HG03108 (cell line): Measurements from ENCODE around the gene KRTAP9-1.
"Not testable (repeated sequence)": the region's sequence is repeated elsewhere in the genome, so short reads cannot be mapped to it uniquely, and the experiment has no call there.

Experiments
- ATAC-seq: cut with Tn5 transposase; IDR thresholded peaks from one replicate; pipeline ENCODE4 v1.9.1; 2021; ENCODE audit warnings: moderate library complexity; ENCODE audit not compliant: unreplicated experiment

Gene KRTAP9-1

DNA sequence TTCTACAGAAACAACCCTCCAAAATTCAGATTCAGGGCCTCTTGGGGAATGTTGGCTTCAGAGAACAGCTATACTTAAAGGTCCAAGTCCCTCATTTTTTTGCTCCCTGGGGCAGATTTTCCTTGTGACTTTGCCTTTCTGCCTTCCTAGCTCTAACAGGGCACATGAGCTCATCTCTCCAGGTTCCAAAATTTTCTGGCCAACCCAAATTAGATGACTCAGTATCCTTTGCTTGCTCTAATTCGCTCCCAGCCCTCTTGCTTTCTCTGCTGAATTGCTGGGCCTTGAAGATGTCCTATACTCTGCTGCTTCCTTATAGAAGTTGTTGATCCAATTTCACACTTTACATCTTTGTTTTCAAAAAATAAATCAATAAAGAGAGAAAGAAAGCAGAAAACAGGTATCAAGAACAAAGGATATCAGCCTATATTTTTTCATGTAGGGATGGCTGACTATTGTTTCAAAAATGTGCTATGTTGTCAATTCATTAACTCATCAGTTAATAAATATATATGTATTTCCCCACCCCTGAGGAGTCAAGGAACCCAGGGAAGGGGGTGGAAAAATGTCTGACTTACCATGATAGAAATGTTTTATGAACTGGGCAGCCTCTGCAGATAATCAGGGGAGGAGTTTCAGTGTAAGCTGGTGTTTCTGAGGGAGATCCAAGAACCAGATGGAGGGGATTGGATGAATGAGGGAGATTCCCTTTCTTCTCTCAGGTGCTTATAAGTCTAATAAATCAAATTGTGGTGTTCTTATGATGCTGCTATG, 10.7 kb upstream of the KRTAP9-1 start:
- no peak for ATAC-seq

DNA sequence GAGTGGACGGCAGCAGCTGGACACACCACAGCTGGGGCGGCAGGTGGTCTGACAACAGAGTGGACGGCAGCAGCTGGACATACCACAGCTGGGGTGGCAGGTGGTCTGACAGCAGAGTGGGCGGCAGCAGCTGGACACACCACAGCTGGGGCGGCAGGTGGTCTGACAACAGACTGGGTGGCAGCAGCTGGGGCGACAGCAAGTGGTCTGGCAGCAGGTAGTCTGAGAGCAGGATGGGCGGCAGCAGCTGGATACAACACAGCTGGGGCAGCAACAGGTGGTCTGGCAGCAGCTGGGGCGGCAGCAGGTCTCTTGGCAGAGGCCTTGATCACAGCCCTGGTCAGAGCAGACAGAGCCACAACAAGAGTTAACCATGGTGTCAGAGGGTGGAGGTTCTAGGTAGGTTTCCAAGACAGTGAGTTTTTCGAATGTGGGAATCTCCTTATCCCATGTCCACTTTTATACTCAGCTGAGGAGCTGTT, 5.2 kb upstream of the KRTAP9-1 start, which contains the start of gene KRTAP4-1:
KRTAP4-1 (minus strand) TSS at position 432 of the 482 bp plus-strand sequence; CDS start at position 375, 57 bp downstream.
- ATAC-seq: no peak

DNA sequence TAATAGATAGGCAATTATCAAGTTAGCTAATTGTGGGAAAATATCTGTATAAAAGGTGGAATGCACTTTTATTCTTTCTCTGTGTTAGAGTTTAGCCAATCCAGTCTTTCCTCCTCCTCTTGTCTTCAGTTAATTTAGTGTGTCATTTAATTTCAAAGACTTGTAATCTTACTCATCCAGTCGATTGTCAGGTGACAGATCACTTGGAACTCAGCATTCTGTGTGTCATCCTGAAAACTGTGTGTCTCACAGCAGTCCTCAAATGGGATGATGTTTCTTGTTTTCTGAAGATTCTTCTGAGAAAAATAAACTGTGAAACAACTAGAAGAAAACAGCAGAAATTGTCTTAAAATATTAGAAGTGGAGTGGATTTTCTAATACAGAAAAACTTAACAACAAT, 4.7 kb upstream of the KRTAP9-1 start:
- ATAC-seq: no peak

DNA sequence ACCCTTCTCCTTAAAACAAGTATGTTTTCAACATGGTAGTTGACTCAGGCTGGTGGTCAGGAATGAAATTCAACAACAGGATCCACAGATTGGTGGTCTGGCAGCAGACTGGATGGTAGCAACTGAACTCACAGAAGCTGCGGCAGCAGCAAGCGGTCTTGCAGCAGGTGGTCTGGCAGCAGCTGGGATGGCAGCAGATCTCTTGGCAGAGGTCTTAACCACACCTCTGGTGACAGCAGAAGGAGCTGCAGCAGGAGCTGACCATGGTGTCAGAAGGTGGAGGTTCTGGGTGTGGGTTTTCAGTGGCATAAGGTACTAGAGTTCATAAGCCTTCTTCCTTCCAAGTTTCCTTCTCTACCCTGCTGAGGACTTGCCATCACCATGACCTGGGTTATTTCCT, 2.8 kb upstream of the KRTAP9-1 start:
- no peak for ATAC-seq

DNA sequence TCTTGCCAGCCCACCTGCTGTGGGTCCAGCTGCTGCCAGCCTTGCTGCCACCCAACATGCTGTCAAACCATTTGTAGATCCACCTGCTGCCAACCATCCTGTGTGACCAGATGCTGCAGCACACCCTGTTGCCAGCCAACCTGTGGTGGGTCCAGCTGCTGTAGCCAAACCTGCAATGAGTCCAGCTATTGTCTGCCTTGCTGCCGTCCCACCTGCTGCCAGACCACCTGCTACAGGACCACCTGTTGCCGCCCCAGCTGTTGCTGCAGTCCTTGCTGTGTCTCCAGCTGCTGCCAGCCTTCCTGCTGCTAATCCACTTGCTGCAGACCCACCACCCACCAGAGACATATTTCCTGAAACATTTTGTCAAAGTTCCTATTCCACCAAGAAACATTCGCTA, 641 bp downstream of the KRTAP9-1 start:
- ATAC-seq: no peak

DNA sequence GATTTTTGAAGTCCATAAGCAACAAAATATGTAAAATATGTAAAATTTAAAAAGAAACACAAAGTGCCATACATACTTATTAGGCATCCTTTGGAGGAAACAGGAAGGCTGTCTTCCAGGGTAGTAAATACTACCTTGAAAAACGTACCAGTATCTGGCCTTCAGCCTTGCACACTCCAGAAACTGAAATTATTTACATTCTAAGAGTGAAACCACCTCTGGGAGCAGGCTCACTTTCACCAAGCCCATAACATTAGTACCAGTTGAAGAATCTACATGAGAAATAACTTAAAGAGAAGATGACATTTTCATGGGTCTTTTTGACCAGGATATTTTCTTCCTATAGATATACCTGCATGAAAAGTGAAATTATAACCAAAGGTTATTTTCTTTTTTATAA, 6.4 kb downstream of the KRTAP9-1 start:
- ATAC-seq: no peak

DNA sequence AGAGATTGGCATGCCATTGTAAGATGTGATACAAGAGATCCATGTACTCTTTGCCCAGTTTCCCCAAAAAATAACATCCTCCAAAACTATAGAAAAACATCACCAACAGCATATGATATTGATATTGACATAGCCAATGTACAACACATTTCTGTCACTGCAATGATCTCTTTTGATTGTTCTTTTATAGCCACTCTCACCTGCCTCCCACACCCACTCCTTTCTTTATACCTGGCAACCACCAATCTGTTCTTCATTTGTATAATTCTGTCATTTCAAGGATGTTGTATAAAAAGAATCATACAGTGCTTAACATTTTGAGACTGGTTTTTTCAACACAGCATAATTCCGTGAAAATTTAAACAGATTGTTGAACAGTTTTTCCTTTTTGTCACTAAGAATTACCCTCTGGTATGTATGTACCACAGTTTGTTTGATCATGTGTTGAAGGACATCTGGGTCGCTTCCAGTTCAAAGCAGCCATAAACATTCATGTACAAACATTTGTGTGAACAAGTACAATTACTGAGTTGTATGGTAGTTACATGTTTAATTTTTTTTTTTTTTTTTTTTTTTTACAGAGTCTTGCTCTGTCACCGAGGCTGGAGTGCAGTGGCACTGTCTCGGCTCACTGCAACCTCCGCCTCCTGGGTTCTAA, 9.9 kb downstream of the KRTAP9-1 start:
- no peak for ATAC-seq

DNA sequence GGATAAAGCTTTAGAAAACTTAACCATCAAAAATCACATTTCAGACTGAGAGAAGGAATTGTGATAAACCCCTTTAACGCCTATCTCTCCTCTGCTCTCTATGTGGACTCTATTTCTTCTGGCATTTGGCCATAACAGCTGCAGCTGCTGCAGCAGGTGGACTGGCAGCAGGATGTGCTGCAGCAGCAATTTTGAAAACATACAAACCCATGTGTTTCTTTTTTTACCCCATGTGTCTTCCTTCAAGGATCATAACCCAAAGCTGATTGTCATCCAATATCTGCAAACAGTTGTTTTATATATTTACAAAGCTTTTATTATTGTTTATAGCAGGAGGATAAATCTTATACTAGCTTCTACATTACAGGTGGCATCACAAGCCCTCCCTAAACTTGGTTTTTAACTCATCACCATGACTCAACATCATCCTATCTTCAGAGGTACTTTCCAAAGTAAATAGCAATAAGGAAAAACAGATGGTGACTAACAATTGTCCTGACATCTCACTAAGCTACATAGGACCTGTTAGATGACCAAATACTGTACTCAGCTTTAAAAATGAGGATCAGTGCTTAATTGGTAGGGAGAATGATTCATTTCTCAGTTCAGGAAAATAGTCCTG, 22.3 kb downstream of the KRTAP9-1 start:
- no peak for ATAC-seq

DNA sequence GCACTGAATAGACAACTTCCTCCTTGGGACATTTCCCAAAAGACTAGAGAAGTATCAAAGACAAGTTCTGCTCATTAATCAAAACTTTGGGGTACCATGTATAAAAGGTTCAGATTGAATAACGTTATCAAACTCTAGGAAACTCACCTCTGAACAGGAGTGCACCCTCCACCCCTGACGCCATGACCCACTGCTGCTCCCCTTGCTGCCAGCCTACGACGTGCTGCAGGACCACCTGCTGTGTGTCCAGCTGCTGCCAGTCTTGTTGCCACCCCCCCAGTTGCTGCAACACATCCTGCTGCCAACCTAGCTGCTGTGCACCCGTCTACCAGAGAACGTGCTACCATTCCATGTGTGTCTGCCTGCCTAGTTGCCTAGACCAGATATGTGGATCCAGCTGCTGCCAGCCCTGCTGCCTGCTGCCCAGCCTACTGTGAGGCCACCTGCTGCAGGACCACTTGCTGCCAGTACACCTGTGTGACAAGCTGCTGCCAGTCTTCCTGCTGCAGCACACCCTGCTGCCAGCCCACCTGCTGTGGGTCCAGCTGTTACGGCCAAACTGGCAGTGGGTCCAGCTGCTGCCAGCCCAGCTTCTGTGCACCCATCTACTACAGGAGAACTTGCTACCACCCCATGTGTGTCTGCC, 23.0 kb downstream of the KRTAP9-1 start:
- ATAC-seq: no peak

DNA sequence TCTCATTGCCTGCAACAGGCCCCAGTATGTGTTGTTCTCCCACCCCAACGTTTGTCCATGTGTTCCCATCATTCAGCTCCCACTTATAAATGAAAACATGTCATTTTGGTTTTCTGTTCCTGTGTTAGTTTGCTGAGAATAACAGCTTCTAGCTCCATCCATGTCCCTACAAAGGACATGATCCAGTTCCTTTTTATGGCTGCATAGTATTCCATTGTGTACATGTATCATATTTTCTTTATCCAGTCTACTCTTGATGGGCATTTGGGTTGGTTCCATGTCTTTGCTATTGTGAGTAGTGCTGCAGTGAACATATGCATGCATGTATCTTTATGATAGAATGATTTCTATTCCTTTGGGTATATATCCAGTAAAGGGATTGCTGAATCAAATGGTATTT, 26.0 kb downstream of the KRTAP9-1 start:
- ATAC-seq: no peak

DNA sequence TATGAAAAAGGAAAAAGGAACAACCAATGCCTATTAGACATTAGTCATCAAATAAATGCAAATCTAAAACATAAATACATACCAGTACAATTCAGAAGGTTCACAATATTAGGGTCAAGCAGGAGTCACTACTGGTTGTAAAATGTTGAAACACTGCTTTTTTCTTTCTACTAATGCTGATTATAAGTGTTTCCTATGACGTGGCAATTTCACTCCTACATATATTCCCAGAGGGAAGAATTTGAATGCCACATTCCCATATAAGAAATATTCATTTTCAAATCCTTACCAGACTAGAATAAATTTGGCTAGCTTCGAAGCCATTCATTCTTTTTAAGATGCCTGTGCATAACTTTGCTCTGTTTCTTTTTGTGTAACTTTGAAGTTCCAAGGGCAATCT, 34.1 kb downstream of the KRTAP9-1 start:
- ATAC-seq: no peak

DNA sequence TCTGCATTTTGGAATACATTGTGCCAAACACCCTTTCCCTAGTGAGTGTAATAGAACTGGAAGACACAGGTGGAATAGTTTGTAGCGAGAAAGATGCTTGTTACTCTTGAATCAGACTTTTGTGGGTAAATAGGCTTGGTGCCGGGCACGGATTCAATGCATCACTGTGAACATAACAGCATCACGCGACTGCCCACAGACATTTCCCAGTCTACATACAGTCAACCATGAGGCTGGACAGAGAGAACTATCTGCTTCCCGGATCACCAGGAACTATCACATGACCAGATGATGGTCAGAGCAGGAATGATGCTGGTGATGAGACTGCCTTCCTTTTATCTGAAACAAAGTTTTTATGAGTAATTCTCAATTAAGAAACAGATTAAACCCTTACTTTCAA, 36.4 kb downstream of the KRTAP9-1 start:
- ATAC-seq: no peak

DNA sequence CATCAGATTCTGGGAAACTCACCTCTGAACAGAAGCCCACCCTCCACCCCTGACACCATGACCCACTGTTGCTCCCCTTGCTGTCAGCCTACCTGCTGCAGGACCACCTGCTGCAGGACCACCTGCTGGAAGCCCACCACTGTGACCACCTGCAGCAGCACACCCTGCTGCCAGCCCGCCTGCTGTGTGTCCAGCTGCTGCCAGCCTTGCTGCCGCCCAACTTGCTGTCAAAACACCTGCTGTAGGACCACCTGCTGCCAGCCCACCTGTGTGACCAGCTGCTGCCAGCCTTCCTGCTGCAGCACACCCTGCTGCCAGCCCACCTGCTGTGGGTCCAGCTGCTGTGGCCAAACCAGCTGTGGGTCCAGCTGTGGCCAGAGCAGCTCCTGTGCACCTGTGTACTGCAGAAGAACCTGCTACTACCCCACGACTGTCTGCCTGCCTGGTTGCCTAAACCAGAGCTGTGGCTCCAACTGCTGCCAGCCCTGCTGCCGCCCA, 37.0 kb downstream of the KRTAP9-1 start, which contains the start of gene KRTAP9-2:
KRTAP9-2 (plus strand) TSS at position 51 of the 498 bp plus-strand sequence; CDS start at position 58, 7 bp downstream.
- ATAC-seq: not testable (repeated sequence)

DNA sequence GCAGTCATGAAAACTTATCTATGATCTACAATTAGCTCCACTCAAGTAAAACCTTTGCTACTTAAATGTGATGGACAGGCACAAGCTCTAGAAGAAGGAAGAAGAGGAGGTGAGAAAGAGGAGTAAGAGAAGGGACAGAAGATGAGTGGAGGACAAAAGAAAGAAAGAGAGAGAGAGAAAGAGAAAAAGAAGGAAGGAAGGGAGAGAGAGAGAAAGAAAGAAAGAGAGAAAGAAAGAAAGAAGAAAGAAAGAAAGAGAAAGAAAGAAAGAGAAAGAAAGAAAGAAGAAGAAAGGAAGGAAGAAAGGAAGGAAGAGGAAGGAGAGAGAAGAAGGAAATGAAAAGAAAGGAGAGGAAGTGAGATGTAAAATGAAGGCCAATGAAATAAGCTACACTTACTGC, 40.4 kb downstream of the KRTAP9-1 start:
- no peak for ATAC-seq

DNA sequence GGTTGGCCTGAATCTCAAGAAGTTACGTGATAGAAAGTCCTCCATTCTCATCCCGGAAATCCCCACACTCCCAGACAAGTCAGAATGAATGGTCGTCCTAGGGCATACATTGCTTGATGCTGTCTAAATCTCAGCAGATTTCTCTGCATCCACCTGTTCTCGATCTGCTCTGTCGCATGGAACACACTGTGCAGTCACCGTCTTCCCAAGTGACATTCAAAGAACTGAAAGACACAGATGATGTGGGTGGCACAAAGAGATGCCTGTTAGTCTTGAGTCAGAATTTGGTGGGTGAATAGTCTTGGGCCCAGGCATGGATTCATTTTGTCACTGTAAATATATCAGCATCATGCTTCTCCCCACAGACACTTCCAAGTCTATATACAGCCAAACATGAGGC, 42.0 kb downstream of the KRTAP9-1 start:
- ATAC-seq: no peak

DNA sequence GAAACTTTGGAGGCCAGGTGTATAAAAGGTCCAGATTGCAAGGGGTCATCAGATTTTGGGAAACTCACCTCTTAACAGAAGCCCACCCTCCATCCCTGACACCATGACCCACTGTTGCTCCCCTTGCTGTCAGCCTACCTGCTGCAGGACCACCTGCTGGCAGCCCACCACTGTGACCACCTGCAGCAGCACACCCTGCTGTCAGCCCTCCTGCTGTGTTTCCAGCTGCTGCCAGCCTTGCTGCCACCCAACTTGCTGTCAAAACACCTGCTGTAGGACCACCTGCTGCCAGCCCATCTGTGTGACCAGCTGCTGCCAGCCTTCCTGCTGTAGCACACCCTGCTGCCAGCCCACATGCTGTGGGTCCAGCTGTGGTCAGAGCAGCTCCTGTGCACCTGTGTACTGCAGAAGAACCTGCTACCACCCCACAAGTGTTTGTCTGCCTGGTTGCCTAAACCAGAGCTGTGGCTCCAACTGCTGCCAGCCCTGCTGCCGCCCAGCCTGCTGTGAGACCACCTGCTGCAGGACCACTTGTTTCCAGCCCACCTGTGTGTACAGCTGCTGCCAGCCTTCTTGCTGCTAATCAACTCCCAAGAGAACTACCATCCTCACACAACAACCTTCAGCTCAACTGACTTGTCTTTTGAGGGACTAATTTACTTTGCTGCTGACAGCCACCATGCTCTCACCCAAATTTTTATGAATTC, 42.9 kb downstream of the KRTAP9-1 start, which contains the start of gene KRTAP9-3:
KRTAP9-3 (plus strand) TSS at position 51 of the 707 bp plus-strand sequence; CDS start at position 104, 53 bp downstream.
- not testable (repeated sequence) for ATAC-seq

DNA sequence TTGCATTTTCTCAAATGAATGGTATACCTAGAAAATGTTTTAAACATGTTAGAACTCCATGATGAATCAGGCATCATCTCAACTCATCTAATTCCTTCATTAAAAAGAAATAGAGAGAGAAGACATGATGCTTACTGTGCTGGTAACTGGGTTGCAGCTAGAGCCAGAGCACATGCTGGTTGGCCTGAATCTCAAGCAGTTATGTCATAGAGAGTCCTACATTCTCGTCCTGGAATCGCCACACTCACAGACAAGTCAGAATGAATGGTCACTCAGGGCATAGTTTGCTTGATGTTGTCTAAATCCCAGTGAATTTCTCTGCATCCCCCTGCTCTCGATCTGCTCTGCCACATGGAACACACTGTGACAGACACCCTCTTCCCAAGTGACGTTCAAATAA, 47.4 kb downstream of the KRTAP9-1 start:
- not testable (repeated sequence) for ATAC-seq

DNA sequence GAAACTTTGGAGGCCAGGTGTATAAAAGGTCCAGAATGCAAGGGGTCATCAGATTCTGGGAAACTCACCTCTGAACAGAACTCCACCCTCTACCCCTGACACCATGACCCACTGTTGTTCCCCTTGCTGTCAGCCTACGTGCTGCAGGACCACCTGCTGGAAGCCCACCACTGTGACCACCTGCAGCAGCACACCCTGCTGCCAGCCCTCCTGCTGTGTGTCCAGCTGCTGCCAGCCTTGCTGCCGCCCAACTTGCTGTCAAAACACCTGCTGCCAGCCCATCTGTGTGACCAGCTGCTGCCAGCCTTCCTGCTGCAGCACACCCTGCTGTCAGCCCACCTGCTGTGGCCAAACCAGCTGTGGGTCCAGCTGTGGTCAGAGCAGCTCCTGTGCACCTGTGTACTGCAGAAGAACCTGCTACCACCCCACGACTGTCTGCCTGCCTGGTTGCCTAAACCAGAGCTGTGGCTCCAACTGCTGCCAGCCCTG, 48.3 kb downstream of the KRTAP9-1 start, which contains the start of gene KRTAP9-8:
KRTAP9-8 (plus strand) TSS at position 51 of the 489 bp plus-strand sequence; CDS start at position 104, 53 bp downstream.
- ATAC-seq: not testable (repeated sequence)
